Measurements from ENCODE around the gene MAP2K6.

MAP2K6 gene

DNA sequence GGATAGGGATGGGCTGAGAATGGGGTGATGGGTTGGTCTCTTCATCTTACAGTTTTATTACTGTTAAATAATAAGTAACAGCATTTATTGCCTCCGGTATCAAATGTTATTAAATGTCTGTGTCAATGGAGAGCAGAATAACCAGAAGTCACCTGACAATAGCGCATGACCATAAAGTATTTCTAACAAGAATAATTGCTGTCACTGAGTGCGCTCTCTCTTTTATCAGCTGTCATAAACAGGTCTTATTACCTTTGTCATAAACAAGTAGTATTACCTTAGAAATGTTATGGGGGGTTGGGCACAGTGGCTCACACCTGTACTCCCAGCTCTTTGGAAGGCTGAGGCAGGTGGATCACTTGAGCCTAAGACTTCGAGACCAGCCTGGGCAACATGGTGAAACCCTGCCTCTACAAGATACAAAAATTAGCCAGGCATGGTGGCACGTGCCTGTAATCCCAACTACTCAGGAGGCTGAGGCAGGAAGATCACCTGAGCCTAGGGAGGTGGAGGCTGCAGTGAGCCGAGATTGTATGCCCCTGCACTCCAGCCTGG lies 120.6 kb downstream of the MAP2K6 start:
- no peak for DNase-seq (ENCODE audit: low read depth)

DNA sequence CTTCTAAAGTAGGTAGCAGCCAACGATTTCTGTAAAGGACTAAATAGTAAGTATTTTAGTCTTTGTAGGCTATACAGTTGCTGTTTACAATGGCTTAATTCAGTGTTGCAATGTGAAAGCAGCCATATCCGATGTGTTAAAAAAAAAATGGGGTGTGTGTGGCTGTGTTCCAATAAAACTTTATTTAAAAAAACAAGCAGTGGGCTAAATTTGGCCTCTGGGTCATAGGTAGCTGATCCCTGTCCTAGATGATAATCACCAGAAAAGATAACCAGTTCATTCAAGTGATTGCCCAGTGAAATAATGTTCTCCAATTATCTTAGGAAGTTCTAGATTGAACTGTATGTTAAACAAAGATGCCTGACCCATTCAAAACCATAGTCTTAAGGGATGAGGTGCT lies 124.3 kb downstream of the MAP2K6 start:
- no peak for DNase-seq (ENCODE audit: low read depth)

DNA sequence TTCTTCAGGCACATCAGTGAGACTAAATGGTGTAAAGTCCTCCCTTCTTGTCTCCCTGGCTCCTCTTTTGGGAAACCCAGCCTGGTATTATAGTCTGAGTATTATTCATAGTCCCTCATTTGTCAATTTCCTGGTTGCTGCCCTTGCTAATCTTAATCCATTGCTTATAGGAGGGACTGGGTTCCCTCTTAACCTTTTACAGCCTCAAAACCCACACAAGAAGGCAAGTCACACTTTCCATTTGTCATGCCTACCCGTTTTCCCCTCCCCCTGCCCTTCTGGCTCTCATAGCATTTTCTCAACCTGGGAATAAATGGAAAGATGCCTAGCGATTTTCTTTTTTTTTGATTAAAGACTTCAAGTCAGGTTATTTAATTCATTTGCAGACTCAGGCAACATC lies 124.8 kb downstream of the MAP2K6 start:
- peak; percentile 30 for DNase-seq (ENCODE audit: low read depth)

DNA sequence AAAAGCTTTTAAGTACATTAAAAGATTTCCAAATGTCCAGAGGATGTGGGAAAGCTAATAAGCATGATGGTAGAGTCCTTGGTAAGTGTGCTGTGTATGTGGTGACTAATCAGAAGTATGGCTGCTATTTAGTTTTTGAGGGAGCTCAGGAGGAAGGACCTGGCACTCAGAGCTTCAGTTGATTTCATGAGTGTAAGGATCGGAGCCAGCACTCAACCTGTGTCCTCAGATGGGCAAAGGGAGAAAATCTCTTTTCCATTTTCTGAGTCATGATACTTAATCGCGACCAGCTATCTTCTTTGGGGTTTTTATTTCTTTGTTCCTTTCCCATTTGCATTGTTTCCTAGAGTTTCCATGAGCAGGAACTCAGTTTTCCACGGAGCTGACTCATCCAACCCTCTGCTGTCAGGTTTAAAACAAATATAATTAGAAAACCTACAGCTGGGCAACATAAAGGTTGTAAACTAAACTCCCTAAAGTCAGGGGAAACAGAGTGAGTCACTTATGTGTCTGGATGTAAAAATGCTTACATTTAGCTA lies 125.4 kb downstream of the MAP2K6 start:
- peak; percentile 87 for DNase-seq (ENCODE audit: low read depth)

DNA sequence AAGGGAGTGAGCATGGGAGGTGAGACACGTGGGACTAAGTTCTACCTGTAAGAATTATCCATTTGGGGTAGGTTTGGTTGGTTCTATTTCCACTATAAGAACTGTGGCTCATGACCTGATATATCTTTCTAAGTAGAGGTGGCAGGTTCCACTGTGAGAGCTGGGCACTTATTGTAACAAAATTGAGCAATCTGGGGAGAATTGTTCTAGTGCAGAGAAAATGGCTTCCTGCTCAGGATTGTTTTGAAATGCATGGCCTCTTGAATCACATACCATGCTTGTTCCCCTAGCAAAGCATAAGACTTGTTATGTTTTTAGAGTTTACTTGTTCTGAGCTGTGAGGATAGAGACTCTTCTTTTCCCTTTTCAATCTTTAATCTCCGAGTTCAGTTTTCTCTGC lies 125.9 kb downstream of the MAP2K6 start:
- no peak for DNase-seq (ENCODE audit: low read depth)

DNA sequence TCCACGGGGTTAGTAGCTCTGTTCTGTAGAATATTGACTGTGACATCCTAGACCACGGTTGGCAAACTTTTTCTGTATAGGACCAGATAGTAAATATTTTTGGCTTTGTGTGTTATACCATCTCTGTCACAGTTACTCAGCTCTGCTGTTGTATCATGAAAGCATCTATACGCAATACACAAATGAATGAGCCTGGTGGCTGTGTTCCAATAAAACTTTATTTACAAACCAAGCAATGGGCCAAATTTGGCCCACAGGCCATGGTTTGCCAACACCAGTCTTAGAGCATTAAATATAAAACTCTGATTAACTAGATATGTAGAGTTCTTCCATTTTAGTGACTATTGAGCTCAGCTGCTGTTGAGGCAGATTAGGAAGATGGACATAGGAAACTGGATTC lies 132.7 kb downstream of the MAP2K6 start:
- no peak for DNase-seq (ENCODE audit: low read depth)

DNA sequence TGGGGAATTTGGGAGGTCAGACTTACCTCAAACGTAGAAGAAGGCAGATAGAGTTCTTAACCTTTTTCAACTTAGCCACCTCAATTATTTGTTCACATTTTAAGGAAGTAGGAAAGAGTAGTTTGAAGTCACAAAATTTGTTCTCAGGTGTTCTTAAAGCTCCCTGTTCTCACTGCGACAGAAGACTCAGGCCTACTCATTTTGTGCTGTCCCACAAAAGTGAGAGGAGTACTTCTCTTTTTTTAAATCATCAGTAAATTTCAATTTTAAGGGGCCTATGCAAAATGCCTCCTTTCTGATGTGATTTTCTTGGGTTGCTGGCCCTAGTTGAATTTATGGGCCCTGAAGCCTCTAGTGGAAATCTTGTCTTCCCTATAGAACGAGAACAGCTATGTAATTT lies 133.4 kb downstream of the MAP2K6 start:
- no peak for DNase-seq (ENCODE audit: low read depth)

DNA sequence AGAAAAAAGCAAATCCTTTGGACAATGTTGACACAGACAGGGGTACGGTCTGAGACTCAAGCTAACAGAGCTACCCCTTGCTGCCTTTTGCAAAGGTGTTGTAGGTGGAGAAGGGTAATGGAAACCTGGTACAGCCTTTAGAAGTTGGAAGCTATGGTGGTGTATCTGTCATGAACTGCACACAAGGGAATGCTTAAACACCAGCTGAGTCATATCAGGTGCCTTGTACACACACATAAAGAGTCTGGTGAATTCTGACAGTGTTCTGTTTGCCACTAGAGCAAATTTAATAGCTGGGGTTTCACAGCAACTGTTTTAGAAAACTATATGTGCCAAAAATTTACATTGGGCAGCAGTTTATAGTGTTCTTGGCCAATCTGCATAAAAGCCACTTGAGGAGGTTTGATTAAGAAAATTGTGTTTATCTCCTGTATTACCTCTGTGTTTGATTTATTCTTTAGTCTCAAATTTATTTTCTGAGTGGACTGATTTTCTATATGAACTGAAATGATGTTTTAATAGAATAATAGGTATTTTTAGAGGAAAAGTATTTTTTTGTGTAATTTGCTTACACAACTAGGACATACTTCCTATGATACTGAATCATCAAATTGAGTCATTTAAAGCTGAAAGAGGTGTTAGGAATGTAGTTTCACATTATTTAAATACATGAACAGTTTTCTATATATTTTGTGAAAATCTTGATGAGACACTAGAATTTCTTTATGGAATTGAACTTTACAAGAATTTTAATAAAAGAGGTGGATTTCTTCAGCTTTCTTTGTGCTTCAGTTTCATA lies 136.9 kb downstream of the MAP2K6 start:
- DNase-seq (ENCODE audit: low read depth) = peak; percentile 56

DNA sequence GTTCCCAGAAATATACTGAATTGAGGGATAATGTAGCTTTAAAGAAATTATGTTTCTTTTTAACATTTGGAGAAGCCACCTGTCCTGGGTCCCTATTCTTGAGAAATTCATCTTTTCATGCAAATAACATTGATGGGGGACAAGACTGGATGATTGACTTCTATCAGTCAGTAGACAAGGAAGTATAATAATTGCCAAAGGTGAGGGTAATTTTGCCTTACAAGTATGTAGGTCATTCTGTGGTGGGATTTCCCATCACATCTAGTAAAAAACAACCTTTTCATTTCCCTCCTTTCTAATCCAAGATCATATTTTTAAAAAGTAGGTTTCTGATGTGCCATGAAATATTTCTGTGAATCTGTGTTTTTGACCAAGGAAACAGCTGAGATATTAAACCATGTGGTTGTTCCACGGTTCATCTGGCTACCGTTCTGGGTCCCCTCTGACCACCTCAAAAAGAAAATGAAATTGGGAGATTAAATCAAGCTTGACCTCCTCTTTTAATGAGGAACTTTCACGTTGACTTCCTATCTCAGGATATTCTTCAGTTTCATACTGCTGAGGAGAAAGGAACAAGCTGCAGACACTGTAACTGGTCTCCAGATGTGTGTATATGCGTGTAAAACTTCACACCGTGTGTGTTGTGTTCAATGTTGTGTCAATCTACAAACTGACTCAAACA lies 138.6 kb downstream of the MAP2K6 start:
- DNase-seq (ENCODE audit: low read depth) = no peak

DNA sequence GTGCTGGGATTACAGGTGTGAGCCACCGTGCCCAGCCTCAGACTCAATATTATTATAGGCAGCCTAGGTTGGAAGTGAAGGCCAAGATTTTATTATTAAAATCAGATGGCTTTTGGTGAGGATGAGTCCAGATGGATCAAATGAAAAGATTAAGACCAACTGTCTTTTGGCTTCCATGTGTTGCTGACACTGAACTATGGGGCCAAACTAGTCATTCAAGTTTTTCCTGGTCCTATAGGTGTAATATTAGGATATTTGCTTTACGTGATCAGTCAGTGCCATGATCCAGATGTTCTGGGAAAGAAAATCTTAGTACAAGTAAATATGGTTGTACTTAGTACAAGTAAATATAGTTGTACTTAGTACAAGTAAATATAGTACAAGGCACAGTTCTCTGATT lies 140.6 kb downstream of the MAP2K6 start:
- no peak for DNase-seq (ENCODE audit: low read depth)

DNA sequence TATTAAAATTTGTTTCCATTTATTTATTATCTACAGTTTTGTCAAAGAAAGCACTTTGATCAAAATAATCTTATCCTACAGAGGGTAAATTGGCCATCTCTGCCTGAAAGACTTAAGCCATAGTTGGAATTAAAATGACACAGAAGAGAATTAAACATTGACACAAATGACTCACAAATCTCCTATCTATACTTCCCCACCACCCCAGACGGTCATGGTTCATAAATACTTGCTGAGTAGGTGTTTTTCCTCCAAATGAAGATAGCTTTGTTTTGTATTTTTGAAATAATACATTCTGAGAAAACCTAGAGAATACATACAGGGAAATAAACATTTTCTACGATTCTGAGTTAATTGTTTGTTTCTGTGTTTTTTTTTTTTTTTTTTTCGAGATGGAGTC lies 142.8 kb downstream of the MAP2K6 start:
- no peak for DNase-seq (ENCODE audit: low read depth)

DNA sequence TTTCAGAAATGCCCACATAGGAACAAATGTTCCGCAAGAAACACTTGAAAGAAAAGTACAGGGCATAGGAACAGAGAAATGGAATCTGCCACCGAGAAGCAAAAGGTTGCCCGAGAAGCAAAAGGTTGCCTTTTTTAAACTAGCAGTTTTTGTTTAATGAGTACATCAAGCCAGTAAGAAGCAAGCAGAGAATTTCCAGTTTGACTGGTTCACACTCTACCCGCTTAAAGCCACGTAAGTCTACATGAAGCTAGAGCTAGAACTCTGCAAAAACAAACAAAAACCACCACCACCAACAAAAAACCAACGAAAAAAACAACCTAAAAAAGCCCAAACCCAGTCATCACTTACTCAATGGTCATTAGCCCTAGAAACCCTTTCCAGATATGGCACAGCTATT lies 144.3 kb downstream of the MAP2K6 start:
- DNase-seq (ENCODE audit: low read depth) = no peak

DNA sequence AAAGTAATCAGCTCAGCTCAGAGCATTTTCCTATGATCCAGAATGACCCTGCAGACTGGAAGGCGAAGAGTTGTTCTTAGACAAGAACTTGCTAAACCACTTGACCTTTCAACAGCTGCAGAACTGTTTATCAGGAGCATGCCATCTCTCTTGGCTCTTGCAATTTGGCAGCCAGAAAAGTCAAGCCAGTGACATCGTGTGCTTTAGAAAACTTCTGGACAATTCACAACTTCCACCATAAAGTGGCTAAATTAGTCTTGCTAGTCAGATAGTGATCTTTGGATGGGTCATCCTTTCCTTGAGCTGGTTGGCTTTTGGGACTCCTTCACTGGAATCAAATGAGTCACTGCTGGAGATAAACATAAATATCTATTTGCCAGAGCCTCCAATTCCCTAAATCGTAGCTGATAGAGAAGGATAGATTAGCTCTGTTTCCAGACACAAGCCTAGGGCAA lies 146.5 kb downstream of the MAP2K6 start:
- DNase-seq (ENCODE audit: low read depth) = peak; percentile 75

DNA sequence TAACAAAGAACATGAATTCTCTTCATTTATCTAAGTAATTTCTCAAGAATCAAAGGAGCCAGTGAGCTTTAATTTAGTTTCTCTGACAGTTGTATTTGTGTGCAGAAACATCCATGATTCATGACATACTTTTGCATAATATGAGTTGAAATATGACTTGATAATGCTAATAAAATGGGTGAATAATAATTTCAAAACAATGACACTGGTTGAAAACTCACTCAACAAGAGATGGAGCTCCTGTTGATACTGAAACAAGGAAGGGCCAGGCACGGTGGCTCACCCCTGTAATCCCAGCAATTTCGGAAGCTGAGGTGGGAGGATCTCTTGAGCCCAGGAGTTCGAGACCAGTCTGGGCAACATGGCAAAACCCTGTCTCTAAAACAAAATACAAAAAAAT lies 147.0 kb downstream of the MAP2K6 start:
- peak; percentile 25 for DNase-seq (ENCODE audit: low read depth)

DNA sequence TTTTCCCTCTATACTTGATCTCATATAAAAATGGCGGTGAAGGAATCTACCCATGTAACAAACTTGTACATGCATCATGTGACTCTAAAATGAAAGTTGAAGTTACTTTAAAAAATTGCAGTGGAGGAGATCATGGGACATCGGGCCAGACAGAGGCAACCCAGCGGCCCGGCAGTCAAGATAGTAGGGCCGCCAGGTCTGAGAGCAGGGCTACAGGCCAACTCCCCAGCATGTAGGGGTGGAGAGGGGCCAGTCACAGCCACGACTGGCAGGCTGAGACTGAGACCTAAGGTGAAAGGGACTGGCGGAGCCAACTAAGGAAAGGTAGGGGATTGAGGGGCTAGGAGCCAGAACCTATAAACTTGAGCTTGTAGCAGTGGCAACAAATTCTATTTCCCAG lies 150.9 kb downstream of the MAP2K6 start:
- no peak for DNase-seq (ENCODE audit: low read depth)

DNA sequence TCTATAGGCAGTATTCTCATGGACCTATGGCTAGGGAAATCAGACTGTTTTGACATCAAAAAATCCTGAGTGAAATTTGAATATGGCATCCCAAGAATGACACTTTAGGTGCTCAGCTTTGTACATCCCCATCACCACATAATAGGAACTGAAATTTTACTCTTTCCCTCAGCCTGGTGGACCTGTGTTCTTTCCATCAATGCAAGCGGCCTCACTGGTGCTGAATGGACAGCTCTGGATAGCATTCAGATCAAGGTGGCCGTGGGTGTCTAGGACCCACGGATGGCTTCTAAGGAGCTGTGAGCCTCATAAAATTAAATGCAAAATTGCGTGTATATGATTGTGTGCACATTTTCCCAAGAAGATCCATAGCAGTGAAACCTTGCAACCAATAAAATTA lies 152.6 kb downstream of the MAP2K6 start:
- peak; percentile 26 for DNase-seq (ENCODE audit: low read depth)

DNA sequence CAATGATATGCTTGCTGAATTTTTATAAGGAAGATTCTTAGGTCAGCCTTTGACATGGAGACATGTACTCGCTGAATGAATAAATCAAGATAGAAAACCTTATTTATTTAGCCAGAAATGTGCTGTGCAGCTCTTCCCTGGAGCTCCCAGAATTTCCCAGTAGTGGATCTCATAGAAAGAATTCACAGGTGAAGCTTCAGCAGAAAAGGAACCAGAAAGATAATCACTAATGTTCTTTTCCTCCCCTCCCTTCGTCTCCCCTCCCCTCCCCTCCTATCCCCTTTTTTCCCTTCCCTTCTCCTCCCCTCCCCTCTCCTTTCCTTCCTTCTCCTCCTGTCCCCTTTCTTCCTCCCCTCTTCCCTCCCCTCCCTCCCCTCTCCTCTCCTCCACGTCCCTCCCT lies 158.2 kb downstream of the MAP2K6 start:
- DNase-seq (ENCODE audit: low read depth) = no peak

DNA sequence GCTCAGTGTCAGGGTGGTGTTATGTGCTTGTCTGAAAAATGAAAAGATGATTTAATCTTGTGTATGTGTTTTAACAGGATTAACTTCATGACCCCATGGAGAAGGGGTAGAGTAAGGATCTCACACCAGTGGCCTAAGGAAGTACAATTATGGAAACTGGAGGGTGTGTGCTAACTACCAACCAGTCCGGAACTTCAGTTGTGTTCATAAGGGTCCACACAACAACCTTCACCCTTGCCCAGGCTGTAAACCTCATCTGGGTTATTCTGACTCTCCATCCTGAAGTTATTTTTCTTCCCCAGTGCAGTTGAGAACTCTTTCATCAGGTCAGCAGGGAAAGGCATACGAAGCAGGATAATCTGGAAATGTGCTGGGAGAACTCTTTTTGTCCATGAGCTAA lies 158.9 kb downstream of the MAP2K6 start:
- no peak for DNase-seq (ENCODE audit: low read depth)

DNA sequence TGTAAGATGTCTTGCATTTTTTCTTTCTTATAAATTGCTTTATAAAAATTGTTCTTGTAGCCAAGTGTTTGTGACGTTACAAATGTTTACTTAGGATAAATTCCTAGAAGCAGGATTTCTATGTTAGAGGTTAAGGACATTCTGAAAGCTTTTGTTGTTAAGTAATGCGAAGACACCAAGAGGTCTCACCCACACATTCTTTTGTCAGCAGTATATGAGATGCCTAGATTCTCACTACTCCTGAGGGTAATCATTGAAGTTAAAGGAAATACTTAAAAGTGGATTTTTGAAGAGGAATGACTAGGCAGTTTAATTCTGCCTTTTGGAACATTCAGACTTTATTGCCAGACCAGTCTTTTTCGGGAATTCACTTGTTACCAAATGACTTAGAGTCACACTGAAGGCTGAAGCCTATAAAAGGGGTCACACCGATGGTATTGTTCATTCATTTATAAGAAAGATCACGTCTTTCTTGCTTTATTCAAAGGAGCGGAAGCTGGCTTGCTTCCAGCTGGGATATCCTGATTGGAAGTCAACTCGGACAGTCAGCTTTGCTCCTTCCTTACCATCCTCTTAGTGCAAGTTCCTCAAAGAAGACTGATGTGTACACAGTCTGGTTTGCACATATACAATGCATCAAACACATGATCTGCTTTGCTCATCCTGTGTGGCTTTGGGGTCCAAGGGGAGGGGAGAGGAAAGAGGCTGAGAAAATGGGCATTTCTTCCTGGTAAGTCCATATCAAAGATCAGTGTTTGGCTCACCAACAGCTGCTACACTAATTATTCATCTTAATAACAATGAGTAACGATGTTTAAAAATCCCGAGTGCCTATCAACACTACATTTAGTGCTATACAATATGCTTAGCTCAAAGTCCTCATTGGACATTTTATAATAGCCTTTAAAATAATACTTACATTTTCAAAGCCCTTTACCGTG lies 160.0 kb downstream of the MAP2K6 start:
- DNase-seq (ENCODE audit: low read depth) = no peak

DNA sequence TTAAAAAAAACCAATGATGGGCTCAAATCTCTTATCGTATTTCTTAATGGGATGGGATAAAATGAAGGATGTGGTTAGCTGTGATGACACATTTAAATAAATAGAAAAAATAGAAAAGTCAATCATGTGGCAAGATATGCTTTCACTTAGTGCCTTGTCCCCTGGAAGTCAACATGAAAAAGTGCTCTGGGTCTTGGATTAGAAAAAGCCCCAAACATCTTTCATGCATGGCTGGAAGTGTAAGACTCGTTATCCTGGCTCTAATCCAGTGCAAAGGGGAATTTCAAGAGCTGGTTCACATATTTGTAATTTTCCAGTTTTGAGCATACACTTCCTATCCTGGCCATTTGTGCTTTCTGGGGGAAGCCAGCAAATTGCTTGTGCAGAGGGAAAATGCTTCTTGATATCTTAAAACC lies 160.9 kb downstream of the MAP2K6 start:
- DNase-seq (ENCODE audit: low read depth) = peak; percentile 52

DNA sequence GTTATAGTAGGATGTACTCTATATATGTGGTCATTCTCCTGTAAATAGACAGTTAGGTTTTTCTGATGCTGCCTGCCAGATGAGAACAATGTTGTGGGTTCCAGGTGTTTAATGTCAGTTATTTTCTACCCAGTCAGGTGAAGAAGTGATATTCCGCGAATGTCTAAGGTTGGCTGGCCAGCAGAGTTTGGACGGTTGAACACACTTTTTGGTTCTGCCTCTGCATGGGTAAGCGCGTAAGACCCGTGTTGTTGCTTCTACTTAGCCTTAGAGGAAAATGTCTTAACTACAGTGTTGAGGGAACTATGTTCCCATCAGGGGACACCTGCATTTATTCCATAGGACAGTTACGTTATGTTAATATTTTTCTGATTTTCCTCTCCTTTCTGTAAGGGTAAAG lies 162.6 kb downstream of the MAP2K6 start:
- DNase-seq (ENCODE audit: low read depth) = no peak

DNA sequence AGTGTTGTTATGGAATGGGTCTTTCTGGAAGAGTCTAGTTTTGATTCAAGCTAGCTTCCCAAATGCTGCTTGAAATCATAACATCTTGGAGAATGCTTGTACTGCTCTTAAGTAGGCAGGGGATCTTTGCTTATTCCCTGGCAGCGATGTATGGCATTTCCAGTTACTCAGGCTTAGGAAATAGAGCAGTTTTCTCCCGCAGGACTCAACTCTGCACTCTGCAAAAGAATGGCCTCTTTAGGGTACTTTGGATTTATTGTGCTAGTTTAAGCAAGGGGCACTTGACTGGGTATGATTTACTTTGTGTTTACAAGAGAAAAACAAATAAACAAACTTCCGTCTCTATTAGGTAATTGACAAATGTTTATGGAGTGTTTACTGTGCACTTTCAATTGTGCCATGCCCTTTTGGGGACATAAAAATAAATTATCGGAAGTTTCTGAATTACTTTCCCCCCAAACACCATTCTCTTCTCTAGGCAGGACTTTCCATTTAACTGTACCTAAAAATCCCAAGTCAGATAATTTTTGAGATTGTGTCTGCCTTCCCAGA lies 164.0 kb downstream of the MAP2K6 start:
- no peak for DNase-seq (ENCODE audit: low read depth)
